Non-pigmented ciliary epithelial cell (primary cell): ENCODE data around the gene SYTL2.
"Not testable (repeated sequence)": the region's sequence is repeated elsewhere in the genome, so short reads cannot be mapped to it uniquely, and the experiment has no call there.

ENCODE experiments used
- DNase-seq: peaks from one replicate; pipeline ENCODE4 v3.0.0-alpha.2; 2010; ENCODE audit warnings: low read depth

Gene SYTL2

GRCh38 chr11:85810871-85811611 is at the start of gene SYTL2:
TSS of gene SYTL2 (minus strand) at chr11:85811141. CDS start at chr11:85757725, 53,416 bp downstream.
- no peak for DNase-seq

- not testable (repeated sequence) for DNase-seq
Observed at GRCh38 chr11:85859541-85859940, 48.6 kb upstream of the SYTL2 start.

GRCh38 chr11:85857098-85857497 is 46.2 kb upstream of the SYTL2 start:
- DNase-seq, result no peak

DNA sequence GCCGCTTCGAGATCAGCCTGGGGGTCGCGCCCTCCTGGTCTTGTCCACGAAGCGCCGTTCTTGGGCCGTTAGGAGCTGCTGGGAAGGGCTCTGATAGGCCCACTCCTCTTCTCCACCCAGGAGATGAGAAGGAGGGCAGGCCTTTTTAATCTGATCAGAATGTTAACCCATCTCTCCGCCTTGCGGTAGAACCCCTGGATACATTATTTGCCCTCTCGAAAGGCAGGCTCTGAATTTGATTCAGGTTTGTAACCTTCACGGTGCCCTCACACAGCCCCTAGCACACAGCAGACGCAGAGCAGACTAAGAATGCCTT is 44.4 kb upstream of the SYTL2 start, which contains the start of gene CCDC83:
Gene CCDC83 (plus strand): TSS at position 43 of the 316 bp plus-strand sequence. CDS start 9,741 bp downstream, outside the sequence.
- DNase-seq, result no peak

DNA sequence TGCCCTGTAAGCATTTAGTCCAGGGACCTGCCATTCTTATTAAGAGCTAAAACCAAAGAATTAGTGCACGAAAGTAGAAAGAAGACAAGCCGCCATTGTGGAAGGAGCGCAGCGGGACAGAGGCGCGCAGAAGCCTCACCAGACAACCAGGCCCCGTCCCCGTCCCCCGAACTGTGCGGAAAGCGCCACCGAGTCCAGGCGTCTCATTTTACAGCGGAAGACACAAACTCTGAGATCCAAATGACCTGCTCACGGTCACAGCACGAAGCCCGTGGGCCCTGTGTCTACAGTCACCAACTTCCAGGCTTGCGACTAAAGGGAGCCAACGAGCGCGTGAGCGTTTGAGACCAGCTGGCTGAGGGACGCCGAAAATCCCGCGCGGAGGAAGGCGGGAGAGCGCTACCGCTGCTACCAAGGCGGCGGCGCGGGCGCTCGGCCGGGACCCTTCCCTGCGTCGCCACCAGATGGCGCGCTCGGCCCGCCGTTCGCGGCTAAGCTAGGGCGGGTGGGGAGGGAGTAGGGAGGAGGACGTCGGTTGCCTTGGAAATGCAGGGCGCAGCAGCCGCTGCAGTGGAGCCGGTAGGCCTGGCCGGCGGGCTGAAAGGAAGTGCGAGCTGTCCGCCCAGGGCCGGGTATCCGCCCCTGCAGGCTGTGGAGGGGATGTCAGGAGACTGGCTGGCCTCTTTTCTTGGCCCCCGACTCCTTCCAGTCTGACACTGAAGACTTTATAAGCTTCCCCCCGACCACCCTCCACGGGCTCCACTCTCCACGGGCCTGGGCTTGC is 43.8 kb upstream of the SYTL2 start:
- DNase-seq, result peak; percentile 55

DNA sequence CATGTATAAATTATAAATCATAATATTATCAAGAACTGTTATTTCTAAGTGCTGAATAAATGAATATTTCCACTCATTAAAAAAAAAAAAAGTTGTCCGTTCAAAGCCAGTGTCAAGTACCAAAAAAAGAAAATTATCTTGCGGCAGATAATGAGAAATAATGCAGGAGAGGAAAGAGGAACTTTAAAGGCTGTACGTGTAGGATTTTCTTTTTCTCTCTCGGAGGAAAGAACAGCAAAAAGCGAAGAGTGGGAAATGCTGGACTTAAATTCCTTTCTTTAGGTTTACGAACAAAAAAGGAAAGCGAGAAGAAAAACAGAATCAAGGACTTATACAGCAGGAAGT is 43.2 kb upstream of the SYTL2 start:
- DNase-seq, result no peak

- DNase-seq, result not testable (repeated sequence)
Observed at GRCh38 chr11:85853541-85853940, 42.6 kb upstream of the SYTL2 start.

DNA sequence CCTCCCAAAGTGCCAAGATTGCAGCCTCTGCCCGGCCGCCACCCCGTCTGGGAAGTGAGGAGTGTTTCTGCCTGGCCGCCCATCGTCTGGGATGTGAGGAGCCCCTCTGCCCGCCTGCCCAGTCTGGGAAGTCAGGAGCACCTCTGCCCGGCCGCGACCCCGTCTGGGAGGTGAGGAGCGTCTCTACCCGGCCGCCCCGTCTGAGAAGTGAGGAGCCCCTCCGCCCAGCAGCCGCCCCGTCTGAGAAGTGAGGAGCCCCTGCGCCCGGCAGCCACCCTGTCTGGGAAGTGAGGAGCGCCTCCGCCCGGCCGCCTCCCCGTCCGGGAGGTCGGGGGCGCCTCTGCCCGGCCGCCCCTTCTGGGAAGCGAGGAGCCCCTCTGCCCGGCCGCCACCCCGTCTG is 41.8 kb upstream of the SYTL2 start:
- DNase-seq, result not testable (repeated sequence)

GRCh38 chr11:85848556-85848955 is 37.6 kb upstream of the SYTL2 start:
- DNase-seq, result no peak

DNA sequence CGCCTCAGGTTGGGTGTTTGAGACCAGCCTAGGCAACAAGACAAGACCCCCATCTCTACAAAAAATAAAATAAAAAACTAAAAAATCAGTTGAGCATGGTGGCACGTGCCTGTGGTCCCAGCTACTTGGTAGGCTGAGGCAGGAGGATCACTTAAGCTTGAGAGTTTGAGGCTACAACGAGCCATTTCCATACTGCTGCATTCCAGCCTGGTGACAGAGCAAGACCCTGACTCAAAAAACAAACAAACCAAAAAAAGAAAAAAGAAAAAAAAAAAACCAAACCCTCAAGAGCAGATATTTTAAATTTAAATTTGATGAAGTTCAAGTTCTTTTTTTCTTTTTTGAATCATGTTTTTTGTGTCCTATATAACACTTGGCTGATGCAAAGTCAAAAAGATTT is 37.1 kb upstream of the SYTL2 start:
- no peak for DNase-seq

GRCh38 chr11:85847436-85847835 is 36.5 kb upstream of the SYTL2 start:
- DNase-seq, result no peak

DNA sequence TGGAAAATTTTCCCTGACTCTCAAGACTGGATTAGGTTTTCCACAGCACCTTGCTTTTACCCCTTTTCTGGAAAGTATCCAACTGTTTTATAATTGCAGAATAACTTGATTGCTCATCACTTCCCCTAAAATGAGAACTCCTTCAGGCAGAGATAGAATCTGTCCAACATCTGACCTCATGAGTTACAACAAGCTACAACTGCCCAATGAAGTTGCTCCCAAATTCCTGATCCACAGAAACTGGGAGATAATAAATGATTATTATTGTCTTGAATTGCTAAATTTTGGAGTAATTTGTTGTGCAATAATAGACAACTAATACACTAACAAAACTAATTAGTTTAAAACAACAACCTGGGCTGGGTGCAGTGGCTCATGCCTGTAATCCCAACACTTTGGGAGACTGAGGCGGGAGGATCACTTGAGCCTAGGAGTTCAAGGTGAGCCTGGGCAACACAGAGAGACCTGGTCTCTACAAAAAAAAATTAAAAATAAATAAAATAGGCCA is 34.2 kb upstream of the SYTL2 start:
- no peak for DNase-seq

DNA sequence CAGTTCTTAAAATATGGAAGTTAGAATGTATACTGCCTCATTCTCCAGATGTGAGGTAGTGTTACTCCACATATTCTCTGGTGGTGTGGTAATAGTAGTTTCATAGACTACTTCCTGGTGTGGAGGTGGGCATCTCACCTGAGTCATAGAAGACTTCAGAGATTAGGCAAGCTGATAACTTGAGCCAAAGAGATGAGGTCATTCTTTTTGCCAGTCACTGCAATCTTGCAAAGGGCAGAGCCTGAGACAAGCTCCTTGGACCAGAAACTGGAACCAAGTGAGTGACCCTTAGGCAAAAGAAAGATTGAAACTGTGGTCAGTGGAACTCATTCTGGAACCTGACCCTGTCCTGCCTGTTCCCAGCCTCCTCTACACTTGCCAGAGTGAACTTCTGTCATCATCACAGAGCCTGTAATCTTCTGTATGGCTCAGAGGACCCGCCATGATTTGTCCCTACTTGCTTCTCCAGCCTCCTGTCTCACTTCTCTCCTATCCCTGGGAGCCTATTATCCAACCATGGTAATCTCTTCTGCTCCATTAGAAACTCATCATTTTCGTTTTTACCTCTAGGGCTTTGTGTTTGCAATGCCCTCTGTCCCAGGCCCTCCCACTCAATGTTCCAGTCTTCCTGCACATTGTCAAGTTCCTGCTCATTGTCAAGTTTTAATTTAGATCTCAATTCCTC is 33.6 kb upstream of the SYTL2 start:
- no peak for DNase-seq

DNA sequence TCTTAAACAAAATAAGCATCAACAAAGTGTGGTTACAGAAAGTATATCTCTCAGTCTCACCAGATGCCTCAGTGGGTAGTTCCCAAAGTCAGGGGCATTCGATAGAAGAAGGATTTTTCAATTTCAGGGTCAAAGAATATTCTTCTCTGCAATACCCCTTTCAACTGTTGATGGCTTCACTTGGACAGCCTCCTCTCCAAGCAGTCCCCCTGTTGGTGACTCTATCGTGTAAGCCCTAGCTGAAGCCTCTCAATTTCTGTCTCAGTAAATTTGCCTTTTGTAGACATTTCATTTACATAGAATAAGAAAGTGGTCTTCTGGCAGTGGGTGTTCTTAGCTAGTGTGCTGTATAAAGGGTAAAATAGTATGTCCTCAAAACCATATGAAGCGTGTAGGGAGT is 33.0 kb upstream of the SYTL2 start:
- no peak for DNase-seq

DNA sequence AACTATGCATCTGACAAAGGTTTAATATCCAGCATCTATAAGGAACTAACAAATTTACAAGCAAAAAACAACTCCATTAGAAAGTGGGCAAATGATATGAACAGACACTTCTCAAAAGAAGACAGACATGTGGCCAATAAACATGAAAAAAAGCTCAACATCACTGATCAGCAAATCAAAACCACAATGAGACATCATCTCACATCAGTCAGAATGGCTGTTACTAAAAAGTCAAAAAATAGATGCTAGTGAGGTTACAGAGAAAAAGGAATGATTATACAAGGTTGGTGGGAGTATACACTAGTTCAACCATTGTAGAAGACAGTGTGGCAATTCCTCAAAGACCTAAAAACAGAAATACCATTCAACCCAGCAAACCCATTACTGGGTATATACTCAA is 30.0 kb upstream of the SYTL2 start:
- not testable (repeated sequence) for DNase-seq

DNA sequence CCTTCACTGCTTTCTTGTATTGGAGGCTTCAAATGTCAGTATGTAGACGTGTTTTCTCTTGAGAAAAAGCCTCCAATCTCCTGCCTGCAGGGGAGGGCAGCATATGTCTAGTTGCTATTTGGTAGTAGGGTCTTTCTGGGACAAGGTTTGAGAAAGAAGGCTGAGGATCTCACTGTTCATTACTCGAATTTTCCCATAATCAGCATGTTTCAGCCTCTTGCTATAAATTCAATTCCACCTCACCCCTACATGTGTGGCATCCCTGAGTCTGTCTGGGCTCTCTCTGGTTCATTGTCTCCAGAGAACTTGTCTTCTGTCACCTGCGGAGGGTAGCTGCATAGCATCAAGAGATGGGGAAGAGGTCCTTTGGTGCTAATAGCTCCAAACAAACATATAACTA is 24.8 kb upstream of the SYTL2 start:
- no peak for DNase-seq

- DNase-seq, result no peak
Observed at GRCh38 chr11:85835263-85835662, 24.3 kb upstream of the SYTL2 start.

DNA sequence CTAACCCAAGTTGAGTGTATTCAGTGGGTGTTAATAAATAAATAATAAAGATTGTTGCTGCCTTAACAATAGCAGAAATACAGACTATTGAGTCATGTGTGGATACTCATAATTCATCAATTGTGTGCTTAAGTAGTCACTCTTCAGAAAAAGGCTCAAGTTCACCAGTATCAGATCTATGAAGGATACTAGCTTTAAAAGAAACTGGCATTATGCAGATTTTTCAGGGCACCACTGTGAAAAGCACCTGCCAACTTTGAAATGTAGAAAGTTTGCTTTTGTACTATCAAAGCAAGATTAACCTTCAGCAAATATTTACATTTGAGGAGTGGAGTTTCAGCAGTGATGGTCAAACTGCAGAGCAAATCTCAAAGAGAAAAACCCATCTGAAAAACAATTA is 20.1 kb upstream of the SYTL2 start:
- DNase-seq, result no peak

- no peak for DNase-seq
Observed at GRCh38 chr11:85829172-85829571, 18.2 kb upstream of the SYTL2 start.

- DNase-seq, result no peak
Observed at GRCh38 chr11:85828640-85828978, 17.7 kb upstream of the SYTL2 start.

DNA sequence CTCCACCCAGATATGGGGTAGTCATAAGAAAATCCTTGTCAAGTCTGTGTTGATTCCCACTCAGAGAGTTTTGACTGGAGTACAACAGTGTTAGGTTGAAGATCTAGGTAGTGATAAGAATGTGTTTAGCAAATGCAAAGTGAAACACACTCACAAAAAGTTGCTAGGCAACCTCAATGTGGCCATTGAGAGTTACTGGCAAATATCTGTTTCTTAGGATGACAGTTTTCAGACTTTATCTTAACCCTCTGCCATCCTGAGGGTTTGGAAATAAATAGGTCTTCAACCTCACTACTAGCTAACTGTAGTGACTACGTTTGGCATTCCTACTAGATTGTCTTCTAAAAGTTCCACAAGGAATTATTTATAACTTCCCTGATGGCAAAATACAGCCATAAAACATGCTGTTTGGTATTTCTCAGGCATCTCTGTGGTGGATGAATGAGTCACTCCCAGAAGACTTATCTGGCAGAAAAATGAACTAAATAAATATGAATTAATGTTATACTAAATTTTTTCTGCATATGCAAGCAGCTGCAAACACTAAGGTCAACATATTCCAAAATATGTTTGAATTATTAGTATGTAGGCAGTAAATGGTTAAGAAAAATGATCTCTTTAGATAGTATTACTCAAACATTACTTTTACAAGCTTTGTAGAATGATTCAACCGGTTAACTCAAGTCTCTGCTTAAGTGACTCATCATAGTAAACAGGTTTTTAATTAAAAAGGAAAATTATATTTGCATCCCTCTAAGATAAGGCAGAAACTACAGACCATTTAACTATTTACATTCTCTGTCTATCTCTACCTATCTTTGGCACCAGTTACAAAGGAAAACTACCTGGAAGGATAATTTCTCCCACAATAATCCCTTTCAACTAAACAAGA is 17.1 kb upstream of the SYTL2 start:
- no peak for DNase-seq
